Measurements from ENCODE around the gene SACS.
"Not testable (repeated sequence)": the region's sequence is repeated elsewhere in the genome, so short reads cannot be mapped to it uniquely, and the experiment has no call there.

Gene SACS

GRCh38 chr13:23456437-23457210 lies 23.1 kb upstream of the SACS start:
- no peak for DNase-seq (ENCODE audit: low read depth in 3 of 3)

- DNase-seq (ENCODE audit: low read depth in 3 of 3), result no peak
Measured at GRCh38 chr13:23455401-23456185, 22.1 kb upstream of the SACS start.

GRCh38 chr13:23453132-23453531 lies 19.6 kb upstream of the SACS start:
- no peak for DNase-seq (ENCODE audit: low read depth in 3 of 3)

GRCh38 chr13:23450340-23451046 lies 17.0 kb upstream of the SACS start:
- no peak for DNase-seq (ENCODE audit: low read depth in 3 of 3)

- no peak for DNase-seq (ENCODE audit: low read depth in 3 of 3)
Measured at GRCh38 chr13:23449398-23450162, 16.1 kb upstream of the SACS start.

- DNase-seq (ENCODE audit: low read depth in 3 of 3), result no peak
Measured at GRCh38 chr13:23447927-23448326, 14.4 kb upstream of the SACS start.

- no peak for DNase-seq (ENCODE audit: low read depth in 3 of 3)
Measured at GRCh38 chr13:23445794-23446193, 12.3 kb upstream of the SACS start.

GRCh38 chr13:23443878-23444277 lies 10.4 kb upstream of the SACS start:
- DNase-seq (ENCODE audit: low read depth in 3 of 3), result no peak

GRCh38 chr13:23443110-23443509 lies 9.6 kb upstream of the SACS start:
- no peak for DNase-seq (ENCODE audit: low read depth in 3 of 3)

GRCh38 chr13:23440821-23441618 lies 7.5 kb upstream of the SACS start:
- no peak for DNase-seq (ENCODE audit: low read depth in 3 of 3)

- DNase-seq (ENCODE audit: low read depth in 3 of 3), result not testable (repeated sequence)
Measured at GRCh38 chr13:23440324-23440723, 6.8 kb upstream of the SACS start.

- no peak for DNase-seq (ENCODE audit: low read depth in 3 of 3)
Measured at GRCh38 chr13:23437916-23438315, 4.4 kb upstream of the SACS start.

GRCh38 chr13:23436680-23437079 lies 3.2 kb upstream of the SACS start:
- DNase-seq (ENCODE audit: low read depth in 3 of 3), result no peak

- no peak for DNase-seq (ENCODE audit: low read depth in 3 of 3)
Measured at GRCh38 chr13:23434491-23434890, 989 bp upstream of the SACS start.

GRCh38 chr13:23432626-23433025 lies 876 bp downstream of the SACS start:
- DNase-seq (ENCODE audit: low read depth in 3 of 3), result no peak

GRCh38 chr13:23430664-23431063 lies 2.8 kb downstream of the SACS start:
- DNase-seq (ENCODE audit: low read depth in 3 of 3), result no peak

GRCh38 chr13:23427881-23428528 lies 5.5 kb downstream of the SACS start:
- no peak for DNase-seq (ENCODE audit: low read depth in 3 of 3)

GRCh38 chr13:23427342-23427843 lies 6.1 kb downstream of the SACS start:
- no peak for DNase-seq (ENCODE audit: low read depth in 3 of 3)

- no peak for DNase-seq (ENCODE audit: low read depth in 3 of 3)
Measured at GRCh38 chr13:23421596-23421995, 11.9 kb downstream of the SACS start.

Data from stimulated activated CD4-positive, alpha-beta T cell treated with anti-CD3 and anti-CD28 coated beads, TNF-alpha, amount 100 ng/mL, for 48 hours (primary cell).